Ascending aorta (tissue), 2 donors: Measurements from ENCODE around the gene SPSB1. TPM values are rescaled to one million over a fixed set of nuclear protein-coding genes. Genes with fewer than 3 reads are reported as not detected.
A peak's percentile ranks its signal among the peaks of the same experiment; 100 is the strongest.

ENCODE experiments used
- DNase-seq, 2 donors: peaks; one replicate each; pipeline ENCODE4 v3.0.0-alpha.2; 2019; ENCODE audit warnings: low spot score in 2 of 2
- H3K27ac ChIP-seq, 2 donors: fragments of 200-600 bp; sonication (generic); one replicate each; pipeline ENCODE4 v1.5.1; 2016 to 2017; ENCODE audit warnings: mild to moderate bottlenecking in 1 of 2
- H3K27me3 ChIP-seq: fragments of 200-600 bp; sonication (generic); one replicate; pipeline ENCODE4 v1.5.1; 2017
- H3K36me3 ChIP-seq, 2 donors: fragments of 200-600 bp; sonication (generic); one replicate each; pipeline ENCODE4 v1.5.1; 2016
- H3K4me1 ChIP-seq, 2 donors: fragments of 200-600 bp; sonication (generic); one replicate each; pipeline ENCODE4 v1.5.1; 2016 to 2017; ENCODE audit warnings: mild to moderate bottlenecking in 1 of 2
- H3K4me3 ChIP-seq, 2 donors: fragments of 200-600 bp; sonication (generic); one replicate each; pipeline ENCODE4 v1.5.1; 2016 to 2017; ENCODE audit warnings: mild to moderate bottlenecking in 1 of 2
- H3K9me3 ChIP-seq, 2 donors: fragments of 200-600 bp; sonication (generic); one replicate each; pipeline ENCODE4 v1.5.1; 2016
- intact Hi-C: fragments of 100-400 bp; cut with DNase I; formaldehyde crosslinking; loops from one replicate; pipeline ENCODE4 v1.15.1; 2023
- total RNA-seq: library from RNA; depleted of rRNA; stranded (reverse); fragments of >200 nt; gene quantifications from one replicate; pipeline ENCODE4 v1.1.0, GENCODE V29; 2016
- TF ChIP-seq, protein P1 (sequence below), 3 experiments: fragments of 200-600 bp in 2 of 3; fragments of 450-650 bp in 1 of 3; sonication (generic) in 2 of 3; IDR thresholded peaks; one replicate each; pipeline ENCODE4 v1.5.1; 2016 to 2019; ENCODE audit warnings: antibody characterized with exemption in 3 of 3, mild to moderate bottlenecking in 1 of 3, moderate library complexity in 1 of 3

SPSB1 gene
- total RNA-seq, 1 donor from 2014 or later: 64.9 TPM

DNA sequence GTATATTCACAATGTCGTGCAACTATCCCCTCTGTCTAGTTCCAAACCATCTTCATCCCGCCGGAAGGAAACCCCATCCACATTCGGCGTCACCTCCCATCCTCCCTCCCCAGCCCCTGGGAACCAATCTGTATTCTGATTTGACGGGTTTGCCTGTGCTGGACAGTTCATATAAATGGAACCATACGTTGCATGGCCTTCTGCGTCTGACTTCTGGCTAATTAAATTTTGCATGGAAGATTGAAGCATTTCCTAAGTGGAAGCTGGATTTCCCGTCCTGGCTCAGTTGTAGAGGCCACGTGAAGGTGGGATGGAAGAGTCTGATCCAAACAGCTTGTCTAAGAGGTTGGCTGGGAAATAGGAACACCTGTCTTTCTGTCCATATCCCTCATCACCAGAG, 14.6 kb downstream of the SPSB1 start:
- TF ChIP-seq, protein P1, sequence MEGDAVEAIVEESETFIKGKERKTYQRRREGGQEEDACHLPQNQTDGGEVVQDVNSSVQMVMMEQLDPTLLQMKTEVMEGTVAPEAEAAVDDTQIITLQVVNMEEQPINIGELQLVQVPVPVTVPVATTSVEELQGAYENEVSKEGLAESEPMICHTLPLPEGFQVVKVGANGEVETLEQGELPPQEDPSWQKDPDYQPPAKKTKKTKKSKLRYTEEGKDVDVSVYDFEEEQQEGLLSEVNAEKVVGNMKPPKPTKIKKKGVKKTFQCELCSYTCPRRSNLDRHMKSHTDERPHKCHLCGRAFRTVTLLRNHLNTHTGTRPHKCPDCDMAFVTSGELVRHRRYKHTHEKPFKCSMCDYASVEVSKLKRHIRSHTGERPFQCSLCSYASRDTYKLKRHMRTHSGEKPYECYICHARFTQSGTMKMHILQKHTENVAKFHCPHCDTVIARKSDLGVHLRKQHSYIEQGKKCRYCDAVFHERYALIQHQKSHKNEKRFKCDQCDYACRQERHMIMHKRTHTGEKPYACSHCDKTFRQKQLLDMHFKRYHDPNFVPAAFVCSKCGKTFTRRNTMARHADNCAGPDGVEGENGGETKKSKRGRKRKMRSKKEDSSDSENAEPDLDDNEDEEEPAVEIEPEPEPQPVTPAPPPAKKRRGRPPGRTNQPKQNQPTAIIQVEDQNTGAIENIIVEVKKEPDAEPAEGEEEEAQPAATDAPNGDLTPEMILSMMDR (IDR thresholded peaks at IDR 0.05): no peak
- Histone ChIP-seq H3K27me3 (no peaks in the 10 kb centered on the region), H3K9me3 (no peaks in the 10 kb centered on the region), H3K27ac (no peak overlapping the region), H3K4me3 (no peak overlapping the region), H3K36me3 (no peaks in the 10 kb centered on the region), H3K4me1 (peaks cover 33 to 55% of the 10 kb centered on the region in 2 donors)
- DNase-seq: no peak
- intact Hi-C loops: no loop called here

DNA sequence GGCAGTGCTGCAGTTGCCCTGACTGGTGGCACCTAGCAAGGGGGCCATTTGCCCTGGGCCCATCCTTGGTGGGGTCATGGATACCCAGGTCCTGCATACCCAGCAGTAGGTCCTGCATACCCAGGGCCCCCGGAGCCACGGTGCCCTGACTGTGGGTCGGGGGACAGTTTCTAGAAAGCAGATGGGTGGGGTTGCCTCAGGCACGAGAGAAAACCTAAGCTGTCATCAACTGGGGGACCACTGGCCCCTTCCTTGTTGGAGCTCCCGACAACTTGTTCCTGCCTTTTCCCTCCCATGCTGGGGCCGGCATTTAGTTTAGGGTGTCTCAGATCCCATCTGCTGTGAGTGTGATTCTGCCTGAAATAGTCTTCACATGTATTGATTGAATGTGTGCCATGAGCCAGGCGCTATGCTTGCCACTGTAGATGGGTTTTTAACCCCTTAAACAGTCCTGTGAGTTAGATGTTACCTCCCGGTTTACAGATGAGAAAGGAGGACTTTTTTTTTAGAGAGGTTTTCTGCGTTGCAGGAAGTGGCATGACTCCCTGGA, 15.6 kb downstream of the SPSB1 start:
- Histone ChIP-seq H3K4me3 (no peak overlapping the region), H3K4me1 (peaks cover 27 to 48% of the 10 kb centered on the region in 2 donors), H3K27ac (peak overlapping the region; percentile 7 to 49), H3K27me3 (no peaks in the 10 kb centered on the region), H3K9me3 (no peaks in the 10 kb centered on the region), H3K36me3 (no peaks in the 10 kb centered on the region)
- intact Hi-C loops: no loop called here
- TF ChIP-seq, protein P1 (IDR thresholded peaks at IDR 0.05): no peak
- DNase-seq: no peak

DNA sequence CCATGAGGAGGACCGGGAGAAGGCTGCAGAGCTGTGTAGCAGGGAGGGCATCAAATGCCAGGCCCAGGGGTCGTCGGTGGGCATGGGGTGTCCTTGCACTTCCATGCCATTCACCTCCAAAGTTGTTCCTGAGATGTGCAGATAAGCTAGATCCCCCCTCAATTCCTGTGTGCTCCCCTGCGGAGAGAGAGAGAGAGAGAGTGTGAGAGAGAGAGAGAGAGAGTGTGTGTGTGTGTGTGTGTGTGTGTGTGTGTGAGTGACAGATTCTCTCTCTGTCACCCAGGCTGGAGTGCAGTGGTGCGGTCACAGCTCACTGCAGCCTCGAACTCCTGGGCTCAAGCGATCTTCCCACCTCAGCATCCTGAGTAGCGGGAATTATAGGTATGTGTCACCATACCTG, 16.4 kb downstream of the SPSB1 start:
- Histone ChIP-seq H3K9me3 (no peaks in the 10 kb centered on the region), H3K27me3 (no peaks in the 10 kb centered on the region), H3K4me1 (peaks cover 20 to 42% of the 10 kb centered on the region in 2 donors), H3K27ac (peak overlapping the region in 1 of 2 donors; percentile 49), H3K4me3 (no peak overlapping the region), H3K36me3 (no peaks in the 10 kb centered on the region)
- TF ChIP-seq, protein P1 (IDR thresholded peaks at IDR 0.05): no peak
- no peak for DNase-seq
- intact Hi-C loops: no loop called here

DNA sequence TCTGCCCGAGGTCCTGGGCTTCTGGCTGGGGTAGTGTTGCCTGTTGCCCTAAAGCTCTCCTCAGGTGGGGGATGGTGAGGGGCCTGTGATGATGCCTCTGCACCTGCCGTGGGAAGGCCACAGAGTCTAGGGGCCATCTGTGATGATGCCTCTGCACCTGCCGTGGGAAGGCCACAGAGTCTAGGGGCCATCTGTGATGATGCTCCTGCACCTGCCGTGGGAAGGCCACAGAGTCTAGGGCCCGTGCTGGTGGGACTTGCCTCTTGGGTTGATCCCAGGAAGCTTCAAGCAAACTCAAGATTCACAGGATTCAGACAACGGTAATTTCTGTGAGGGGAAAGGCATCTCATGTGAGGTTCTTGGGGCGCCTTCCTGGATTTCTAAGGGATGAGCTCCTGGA, 17.3 kb downstream of the SPSB1 start:
- intact Hi-C loops: loop anchor here (5.0 kb wide), 1 partner anchor 42 kb away; no protein-coding TSS in a partner anchor
- Histone ChIP-seq H3K27me3 (no peaks in the 10 kb centered on the region), H3K36me3 (no peaks in the 10 kb centered on the region), H3K4me1 (peaks cover 17 to 37% of the 10 kb centered on the region in 2 donors), H3K27ac (peak overlapping the region in 1 of 2 donors; percentile 47), H3K4me3 (no peak overlapping the region), H3K9me3 (no peaks in the 10 kb centered on the region)
- DNase-seq: no peak
- TF ChIP-seq, protein P1 (IDR thresholded peaks at IDR 0.05): no peak

DNA sequence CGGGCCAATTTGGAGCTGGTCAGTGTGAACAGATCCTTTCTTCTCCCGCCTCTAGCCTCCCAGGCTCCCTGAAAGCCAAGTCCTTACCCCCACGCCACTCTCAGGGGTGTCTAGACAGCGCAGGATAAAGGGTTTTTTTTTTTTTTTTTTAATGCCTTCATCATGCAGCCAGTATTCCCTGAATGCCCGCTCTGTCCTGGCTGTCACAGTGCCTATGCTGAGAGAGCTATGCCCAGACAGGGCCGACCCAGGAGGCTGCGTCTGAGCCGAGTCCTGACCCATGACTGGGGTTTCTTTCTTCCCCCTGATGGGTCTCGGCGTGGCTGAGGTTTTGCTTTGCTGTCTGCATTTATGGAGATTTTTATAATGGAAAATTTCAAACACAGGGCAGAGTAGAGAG, 18.3 kb downstream of the SPSB1 start:
- DNase-seq: no peak
- H3K9me3 ChIP-seq: no peaks in the 10 kb centered on the region
- H3K4me1 ChIP-seq: peaks cover 22 to 42% of the 10 kb centered on the region in 2 donors
- intact Hi-C loops: loop anchor here (5.0 kb wide), 1 partner anchor 41 kb away; no protein-coding TSS in a partner anchor
- H3K27me3 ChIP-seq: no peaks in the 10 kb centered on the region
- H3K4me3 ChIP-seq: peak overlapping the region in 1 of 2 donors; percentile 0
- no peaks in the 10 kb centered on the region for H3K36me3 ChIP-seq
- TF ChIP-seq, protein P1 (IDR thresholded peaks at IDR 0.05): no peak
- H3K27ac ChIP-seq: peak overlapping the region in 1 of 2 donors; percentile 47
